Activated T-helper 9 cell treated with anti-CD3 and anti-CD28 coated beads, Interleukin-2, amount 50 U/mL, for 16 hours (primary cell): Measurements from ENCODE around the gene TTC8.

ENCODE experiments used
- DNase-seq: peaks from one replicate; pipeline ENCODE4 v3.0.0-alpha.2; 2020; ENCODE audit warnings: low read depth

The TTC8 gene

DNA sequence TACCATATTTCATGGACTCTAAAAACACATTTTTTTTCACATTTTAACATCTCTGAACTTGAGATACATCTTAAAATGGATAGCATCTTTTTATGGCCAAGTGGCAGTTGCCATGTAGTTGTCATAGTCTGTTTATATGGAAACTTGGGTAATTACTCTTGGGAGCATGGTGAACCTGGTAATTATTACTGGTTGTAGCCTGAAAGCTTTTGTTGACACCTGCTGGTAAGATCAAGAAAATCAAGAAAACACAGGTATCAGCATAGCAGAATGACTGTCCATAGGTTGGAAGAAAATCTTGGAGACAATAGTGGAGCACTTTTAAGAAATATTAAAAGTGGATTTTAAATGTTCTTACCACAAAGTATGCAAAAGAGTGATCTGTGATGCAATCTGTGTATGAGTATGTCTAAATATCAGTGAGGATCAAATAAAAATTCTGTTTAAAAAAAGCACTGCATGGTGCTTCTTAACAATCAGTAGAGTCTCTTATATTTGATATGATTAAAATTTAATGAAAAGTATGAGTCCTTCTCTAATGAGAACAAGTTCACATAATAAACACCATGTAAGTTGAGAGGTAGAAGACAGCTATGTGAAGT lies 44.2 kb downstream of the TTC8 start:
- no peak for DNase-seq

DNA sequence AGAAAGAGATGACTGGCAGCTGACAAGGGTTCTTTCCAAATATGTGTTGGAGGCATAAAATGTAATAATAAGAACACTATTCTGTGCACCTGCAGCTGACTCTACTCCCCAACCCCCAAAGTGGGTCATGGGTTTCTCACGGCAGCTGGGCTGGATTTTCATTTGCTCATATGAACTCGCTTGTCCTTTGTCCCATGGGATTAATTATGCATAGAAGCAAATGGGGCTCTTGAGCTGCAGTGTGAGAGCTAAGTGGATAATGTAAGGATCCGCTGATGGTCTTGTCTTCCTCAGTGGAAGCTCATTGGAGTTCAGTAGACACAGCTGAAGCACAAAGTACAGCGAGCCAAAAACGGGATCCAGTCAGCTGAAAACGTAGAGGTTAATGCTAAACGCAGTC lies 46.3 kb downstream of the TTC8 start:
- no peak for DNase-seq

DNA sequence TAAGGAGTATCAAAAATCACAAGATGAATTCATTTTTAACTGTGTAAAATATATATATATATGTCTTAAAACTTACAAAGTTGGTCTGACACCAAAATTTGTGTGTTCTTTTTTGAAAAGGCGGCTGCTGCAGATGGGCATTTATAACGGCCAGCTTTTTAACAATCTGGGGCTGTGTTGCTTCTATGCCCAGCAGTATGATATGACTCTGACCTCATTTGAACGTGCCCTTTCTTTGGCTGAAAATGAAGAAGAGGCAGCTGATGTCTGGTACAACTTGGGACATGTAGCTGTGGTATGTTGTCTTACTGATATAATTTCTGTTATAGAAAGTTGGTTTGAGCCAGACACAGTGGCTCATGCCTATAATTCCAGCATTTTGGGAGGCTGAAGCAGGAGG lies 47.0 kb downstream of the TTC8 start:
- no peak for DNase-seq

DNA sequence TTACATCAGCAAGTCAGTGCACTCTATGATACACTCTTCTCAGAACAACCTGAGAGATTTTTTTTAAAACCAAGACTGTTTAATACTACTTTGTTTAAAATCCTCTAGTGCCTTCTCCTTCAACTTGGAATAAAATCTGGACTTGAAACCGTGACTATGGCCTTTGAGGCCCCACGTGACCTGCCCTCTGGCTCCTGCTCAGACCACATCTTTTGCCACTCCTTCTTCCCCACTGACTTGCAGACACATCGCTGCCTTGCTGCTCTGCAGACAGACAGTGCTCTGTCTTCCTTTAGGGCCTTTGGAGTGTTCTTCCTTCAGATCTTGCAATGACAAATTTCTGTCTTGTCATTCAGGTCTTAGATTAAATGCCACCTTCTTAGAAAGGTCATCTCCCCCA lies 48.5 kb downstream of the TTC8 start:
- DNase-seq = no peak

DNA sequence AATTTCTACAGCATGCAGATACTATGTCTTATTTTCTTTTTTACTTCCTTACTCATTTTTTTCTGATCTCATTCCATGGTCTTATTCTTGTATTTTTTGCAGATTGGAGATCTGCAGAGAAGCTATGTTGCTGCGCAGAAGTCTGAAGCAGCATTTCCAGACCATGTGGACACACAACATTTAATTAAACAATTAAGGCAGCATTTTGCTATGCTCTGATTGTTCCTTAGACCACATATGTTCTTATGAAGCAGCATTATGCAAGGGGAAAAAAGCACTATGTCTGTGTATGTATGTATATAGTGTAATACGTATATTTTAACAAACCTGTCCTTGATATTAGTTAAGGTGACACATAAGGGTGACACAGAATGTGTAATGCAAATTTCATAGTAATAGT lies 52.7 kb downstream of the TTC8 start:
- DNase-seq = no peak

DNA sequence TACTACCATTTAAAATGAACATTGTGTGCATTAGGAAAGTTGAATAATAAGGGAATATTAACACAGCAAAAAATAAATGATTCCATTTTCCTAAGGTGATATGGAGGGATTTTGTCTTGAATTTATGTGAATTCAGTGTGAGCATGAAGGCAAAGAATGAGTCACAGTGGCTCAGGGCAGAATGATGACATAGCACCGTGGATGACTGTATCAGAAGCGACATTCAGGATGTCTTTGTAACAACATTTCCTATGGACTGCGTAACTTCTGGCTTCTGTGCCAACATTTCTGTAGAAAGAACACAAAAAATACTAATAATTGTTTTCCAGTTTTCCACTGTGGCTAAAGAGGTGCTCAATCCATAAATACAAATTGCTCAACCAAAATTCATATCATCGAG lies 54.6 kb downstream of the TTC8 start:
- DNase-seq = no peak

DNA sequence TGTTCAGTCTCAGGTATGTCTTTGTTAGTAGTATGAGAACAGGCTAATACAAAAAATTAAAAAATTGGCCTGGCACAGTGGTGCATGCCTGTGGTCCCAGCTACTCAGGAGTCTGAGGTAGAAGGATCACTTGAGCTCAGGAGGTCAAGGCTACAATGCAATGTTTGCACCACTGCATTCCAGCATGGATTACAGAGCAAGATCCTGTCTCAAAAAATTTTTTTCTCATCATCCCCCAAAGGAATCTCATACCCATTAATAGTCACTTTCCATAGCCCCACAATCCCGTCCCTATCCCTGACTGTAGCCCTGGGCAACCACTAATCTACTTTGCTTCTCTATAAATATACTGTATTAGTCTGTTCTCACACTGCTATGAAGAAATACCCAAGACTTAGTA lies 57.8 kb downstream of the TTC8 start:
- DNase-seq = no peak

DNA sequence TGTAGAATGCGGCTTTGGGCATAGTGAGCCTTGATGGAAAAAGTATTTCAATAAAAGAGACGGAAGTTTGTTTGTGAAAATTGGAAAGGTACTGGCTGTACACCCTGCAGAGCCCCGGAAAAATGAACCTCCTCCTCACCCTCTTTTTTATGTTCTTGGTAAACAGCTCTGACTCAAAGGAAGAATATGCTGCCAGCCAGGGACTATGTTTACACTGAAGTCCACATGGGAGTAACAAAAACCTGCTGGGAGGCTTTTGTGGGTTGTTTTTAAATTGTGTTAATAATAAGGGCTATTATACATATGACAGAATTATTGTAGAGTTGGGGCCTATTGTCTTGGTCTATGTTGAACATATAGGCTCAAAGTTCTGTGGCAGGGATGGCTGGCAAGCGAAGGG lies 70.7 kb downstream of the TTC8 start:
- no peak for DNase-seq

DNA sequence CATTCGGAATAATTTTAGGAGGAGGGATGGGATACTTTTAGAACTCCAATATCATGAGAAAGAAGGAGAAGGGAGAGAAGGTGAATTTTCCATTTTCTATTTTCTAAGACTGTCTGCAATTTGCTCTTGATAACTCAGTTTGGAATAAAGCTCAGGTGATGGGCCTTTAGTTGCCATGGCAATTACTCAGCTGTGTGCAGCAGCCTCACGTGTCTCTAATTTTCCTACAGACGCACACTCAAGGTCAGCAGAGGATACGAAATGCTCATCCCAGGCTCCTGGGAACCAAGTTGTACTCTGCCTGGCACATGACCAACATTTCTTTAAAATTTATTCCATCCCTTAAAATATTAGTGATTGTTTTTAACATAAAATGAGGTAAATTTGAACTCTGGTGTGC lies 76.7 kb downstream of the TTC8 start:
- DNase-seq = no peak

DNA sequence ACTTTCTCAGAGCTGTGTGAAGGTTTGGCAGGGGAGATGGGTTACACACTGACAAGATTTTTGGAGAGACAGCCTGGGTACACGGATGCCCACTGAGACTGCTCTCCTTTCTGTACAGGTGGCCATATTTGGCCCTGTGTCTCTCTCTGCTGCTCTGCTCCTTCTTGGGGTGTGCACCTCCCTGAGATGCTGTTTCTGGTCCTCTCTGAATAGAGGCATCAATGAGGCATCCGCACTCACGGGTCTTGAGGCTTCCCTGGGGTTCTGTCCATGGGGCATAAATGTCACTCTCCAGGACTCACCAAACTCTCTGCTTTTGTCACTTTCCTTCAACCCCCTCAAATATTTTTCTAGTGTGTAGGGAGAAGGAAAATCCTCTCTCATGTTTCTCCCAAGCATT lies 77.5 kb downstream of the TTC8 start:
- no peak for DNase-seq

DNA sequence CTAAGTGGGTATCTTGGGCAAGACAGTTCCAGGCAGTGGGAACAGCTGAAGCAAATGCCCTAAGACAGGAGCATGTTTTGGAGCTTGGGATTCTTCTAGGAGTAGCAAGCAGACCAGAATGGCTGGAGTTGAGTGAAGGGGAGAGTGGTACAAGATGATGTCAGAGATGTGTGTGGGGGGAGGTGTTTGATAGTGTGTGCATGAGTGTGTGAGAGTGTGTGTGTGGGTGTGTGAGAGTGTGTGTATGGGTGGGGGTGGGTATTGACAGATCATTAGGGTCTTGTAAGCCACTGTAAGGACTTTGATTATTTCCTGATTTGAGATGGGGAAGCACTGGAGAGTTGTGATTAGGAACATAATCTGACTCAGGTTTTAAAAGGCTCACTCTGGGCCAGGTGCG lies 78.4 kb downstream of the TTC8 start:
- no peak for DNase-seq

DNA sequence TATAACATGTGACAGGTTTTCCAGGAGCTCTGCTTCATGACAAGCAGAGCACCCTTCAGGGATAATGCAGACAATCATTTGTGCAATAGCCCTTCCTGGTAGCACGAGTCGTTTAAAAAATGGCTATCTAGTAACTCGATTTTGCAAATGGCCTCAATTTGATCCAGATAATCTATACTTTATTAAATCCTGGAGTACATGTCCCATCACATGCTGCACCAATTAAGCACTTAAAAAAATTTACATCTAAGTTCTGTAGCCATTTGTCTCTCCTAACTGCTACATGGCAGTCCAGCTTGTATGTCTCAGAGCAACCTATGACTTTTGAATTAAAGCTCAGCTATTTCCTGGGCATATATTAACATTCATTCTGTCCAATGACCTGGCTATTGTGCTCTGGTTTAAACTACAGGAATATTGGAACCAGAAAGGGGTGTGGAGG lies 79.8 kb downstream of the TTC8 start:
- DNase-seq = no peak

DNA sequence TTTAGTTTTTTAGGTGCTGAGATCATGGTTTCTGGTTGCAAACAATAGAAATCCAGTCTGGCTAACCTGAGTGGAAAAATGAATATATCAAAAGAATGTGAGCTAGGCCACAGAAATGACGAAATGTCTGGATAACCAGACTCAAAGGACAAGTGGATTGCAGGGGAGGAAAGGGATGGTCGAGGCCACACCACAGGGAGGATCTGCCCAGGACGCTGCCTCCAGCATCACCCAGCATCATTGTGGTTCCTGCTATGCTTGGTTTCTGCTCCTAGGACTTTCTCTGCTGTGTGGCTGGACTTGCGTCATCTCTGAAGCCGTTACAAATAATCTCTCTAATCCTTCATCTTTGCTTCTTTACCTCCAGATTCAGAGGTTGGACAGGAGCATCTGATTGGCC lies 80.4 kb downstream of the TTC8 start:
- no peak for DNase-seq

DNA sequence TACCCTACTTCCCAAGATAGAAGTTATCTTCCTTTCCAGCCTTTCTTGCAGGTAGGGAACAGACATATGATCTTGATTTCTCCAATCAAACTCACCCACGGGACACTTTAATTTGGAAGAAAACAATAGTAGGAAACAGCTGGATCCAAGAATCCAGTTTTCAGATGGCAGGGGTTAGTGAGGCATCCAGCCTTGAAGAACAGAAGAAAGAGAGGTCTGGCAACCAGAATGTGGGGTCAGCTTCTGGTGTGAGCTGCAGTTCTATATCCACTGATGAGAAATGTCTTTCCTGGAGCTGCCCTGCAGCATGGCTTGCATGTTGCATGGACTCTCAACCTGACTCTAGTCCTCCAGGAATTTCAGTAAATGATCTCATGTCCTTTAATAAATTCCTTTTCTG lies 83.8 kb downstream of the TTC8 start:
- DNase-seq = no peak

DNA sequence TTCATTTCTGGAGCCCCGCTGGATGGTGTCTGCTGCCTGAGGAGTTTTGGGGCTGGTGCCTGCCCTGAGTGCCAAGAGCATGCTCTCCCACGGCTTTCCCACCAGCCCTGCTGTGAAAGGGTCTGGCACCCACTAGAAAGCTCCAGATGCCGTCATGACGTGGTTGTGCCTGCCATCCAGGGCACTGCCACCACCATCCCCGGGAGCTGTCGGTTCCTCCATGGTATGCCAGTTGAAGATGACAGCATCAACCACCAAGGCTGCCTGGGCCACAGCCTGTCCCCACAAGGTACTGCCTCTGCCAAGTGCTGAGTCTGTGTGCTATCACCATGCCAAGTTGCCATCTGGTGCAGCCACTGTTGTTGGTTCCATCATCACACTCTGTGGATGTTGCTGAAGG lies 85.9 kb downstream of the TTC8 start:
- DNase-seq = no peak

DNA sequence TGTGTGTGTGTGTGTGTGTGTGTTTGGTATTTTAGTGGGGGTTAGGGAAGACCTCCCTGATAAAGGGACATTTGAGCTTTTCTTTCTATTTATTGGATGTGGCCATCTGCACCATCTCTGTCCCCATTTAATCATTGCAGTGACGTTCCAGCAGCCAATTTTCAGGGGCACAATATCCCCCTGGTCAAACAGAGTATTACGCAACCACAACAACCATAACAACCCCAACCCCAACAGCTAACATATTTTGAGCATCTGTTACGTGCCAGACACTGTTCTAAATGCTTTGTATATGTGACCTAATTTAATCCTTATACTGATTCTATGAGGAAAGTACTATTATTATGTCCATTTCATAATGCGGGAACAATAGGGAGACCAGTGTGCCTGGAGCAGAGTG lies 87.4 kb downstream of the TTC8 start:
- DNase-seq = no peak

DNA sequence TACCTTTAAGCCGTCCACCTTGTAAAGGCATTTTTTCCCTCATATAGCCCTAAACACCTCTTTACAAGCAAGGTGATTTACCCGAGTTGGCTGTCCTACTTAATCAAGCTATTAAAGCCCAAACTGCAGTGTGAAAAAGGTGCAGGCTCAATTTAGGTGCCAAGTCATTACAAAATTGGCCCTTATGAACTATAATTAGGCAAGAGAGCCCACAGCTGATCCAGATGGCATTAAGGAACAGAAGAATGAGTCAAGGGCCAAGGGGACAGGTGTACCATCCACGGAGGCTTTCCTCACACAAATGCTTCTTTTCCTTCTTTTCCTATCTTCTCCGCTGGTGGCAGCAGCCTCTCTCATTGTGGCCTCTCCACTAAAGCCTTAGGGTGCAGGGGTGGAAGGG lies 90.5 kb downstream of the TTC8 start:
- DNase-seq = no peak

DNA sequence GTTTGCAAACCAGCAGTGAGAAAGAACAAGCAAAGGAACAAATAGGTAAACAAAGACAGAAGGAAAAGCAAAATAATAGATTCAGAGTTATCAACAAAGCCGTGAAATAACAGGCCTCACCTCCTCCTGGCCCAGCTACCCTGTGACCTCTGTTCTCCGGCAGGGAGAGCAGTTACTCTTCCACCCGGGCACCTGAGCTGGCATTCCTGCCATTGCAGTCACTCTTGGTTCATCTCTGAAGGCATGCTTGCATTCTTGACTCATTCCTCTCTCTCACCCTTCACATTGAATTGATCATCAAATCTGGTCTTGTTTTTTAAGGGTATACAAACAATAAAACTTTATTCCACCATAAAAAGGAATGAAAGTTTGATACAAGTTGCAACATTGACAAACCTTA lies 95.1 kb downstream of the TTC8 start:
- DNase-seq = no peak
